Tibial artery (tissue), 4 donors: ENCODE measurements around the gene PWWP3B.
"Not testable (repeated sequence)": the region's sequence is repeated elsewhere in the genome, so short reads cannot be mapped to it uniquely, and the experiment has no call there.

Source experiments
- DNase-seq, 2 donors: peaks; one replicate each; pipeline ENCODE4 v3.0.0-alpha.2; 2019
- H3K27ac ChIP-seq, 2 donors: fragments of 200-600 bp; sonication (generic) in 1 of 2; 1 replicate in 1 of 2; 2 replicates in 1 of 2; pipeline ENCODE4 v1.5.1; 2018 to 2019; ENCODE audit warnings: mild to moderate bottlenecking in 1 of 2
- H3K27me3 ChIP-seq, 2 donors: fragments of 200-600 bp; sonication (generic) in 1 of 2; one replicate each; pipeline versions ENCODE4 v1.5.1 to v1.6.0; 2016 to 2019
- H3K36me3 ChIP-seq, 3 donors: fragments of 200-600 bp; sonication (generic) in 2 of 3; one replicate each; pipeline ENCODE4 v1.5.1; 2016 to 2019; ENCODE audit warnings: mild to moderate bottlenecking in 2 of 3
- H3K4me1 ChIP-seq, 4 donors: fragments of 200-600 bp; sonication (generic) in 2 of 4; 1 replicate in 3 of 4; 2 replicates in 1 of 4; pipeline ENCODE4 v1.5.1; 2016 to 2019
- H3K4me3 ChIP-seq, 2 donors: fragments of 200-600 bp; sonication (generic) in 1 of 2; 1 replicate in 1 of 2; 2 replicates in 1 of 2; pipeline ENCODE4 v1.5.1; 2018 to 2019; ENCODE audit warnings: mild to moderate bottlenecking in 2 of 2
- H3K9me3 ChIP-seq, 3 donors: fragments of 200-600 bp; sonication (generic) in 1 of 3; one replicate each; pipeline ENCODE4 v1.5.1; 2016 to 2019
- CTCF ChIP-seq, 2 experiments: fragments of 200-600 bp in 1 of 2; fragments of 450-650 bp in 1 of 2; IDR thresholded peaks; one replicate each; pipeline ENCODE4 v1.5.1; 2017 to 2019; ENCODE audit warnings: antibody characterized with exemption in 2 of 2, mild to moderate bottlenecking in 1 of 2, moderate library complexity in 1 of 2
- intact Hi-C: fragments of 100-400 bp; cut with DNase I; formaldehyde crosslinking; loops from one replicate; pipeline ENCODE4 v1.15.0; 2023; ENCODE audit warnings: low total_unique reads

PWWP3B gene

GRCh38 chrX:106170318-106170717, 2.2 kb downstream of the PWWP3B start:
- Histone ChIP-seq H3K27ac (no peak overlapping the region), H3K9me3 (no peaks in the 10 kb centered on the region), H3K4me3 (no peak overlapping the region), H3K27me3 (no peaks in the 10 kb centered on the region), H3K36me3 (no peaks in the 10 kb centered on the region), H3K4me1 (no peaks in the 10 kb centered on the region)
- intact Hi-C loops = no loop called here
- no peak for DNase-seq
- no peak for TF ChIP-seq CTCF (IDR thresholded peaks at IDR 0.05)

- H3K9me3 ChIP-seq = no peaks in the 10 kb centered on the region
- no peak for TF ChIP-seq CTCF (IDR thresholded peaks at IDR 0.05)
- intact Hi-C loops = no loop called here
Observed at GRCh38 chrX:106171293-106171820, 3.3 kb downstream of the PWWP3B start.

DNA sequence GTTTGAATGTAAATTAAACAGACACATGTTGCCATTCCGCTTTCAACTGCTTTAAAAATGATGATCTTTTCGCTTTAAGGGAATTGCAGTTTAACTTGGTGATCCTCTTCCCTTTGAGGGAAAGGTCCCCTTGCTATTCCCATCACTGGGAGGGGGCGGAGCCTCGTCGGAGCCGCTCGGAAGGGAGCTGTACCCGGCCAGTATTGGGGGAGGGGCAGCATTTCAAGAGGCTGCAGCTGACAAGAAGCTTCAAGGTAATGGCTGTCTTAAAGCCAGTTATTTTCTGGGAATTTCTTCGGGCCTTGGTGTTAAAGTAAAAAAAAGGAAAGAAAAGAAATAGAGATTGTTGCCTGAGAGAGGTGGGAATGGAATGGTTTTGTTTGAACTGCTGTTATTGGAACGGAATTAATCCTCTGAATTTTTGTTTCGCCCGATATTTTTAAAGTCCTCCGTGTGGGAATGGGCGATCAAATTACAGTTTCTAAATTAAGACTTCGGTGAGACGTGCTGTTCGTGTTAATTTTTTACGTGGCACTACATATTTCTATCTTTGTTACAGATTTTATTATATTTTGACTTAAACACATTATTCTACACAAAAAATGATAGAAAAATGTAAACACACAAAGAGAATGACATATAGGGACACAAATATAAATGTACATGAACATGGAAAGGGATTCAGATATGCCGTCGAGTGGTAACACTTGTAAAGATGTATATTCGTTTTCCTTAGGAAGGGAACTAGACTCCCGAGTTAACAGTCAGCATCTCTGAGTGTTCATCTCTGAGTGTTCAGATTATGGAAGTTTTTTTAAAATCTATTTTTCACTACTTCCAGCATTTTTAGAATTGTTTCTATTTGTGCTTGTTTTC, 9.2 kb downstream of the PWWP3B start:
- Histone ChIP-seq H3K4me1 (no peaks in the 10 kb centered on the region), H3K27ac (no peak overlapping the region), H3K36me3 (no peaks in the 10 kb centered on the region), H3K9me3 (no peaks in the 10 kb centered on the region), H3K4me3 (no peak overlapping the region), H3K27me3 (no peaks in the 10 kb centered on the region)
- no peak for DNase-seq
- intact Hi-C loops = no loop called here
- no peak for TF ChIP-seq CTCF (IDR thresholded peaks at IDR 0.05)

More at GRCh38 chrX:106171293-106171820, 3.3 kb downstream of the PWWP3B start:
- Histone ChIP-seq H3K4me1 (no peaks in the 10 kb centered on the region), H3K36me3 (no peaks in the 10 kb centered on the region), H3K4me3 (no peak overlapping the region), H3K27me3 (no peaks in the 10 kb centered on the region), H3K27ac (no peak overlapping the region)
- no peak for DNase-seq

- intact Hi-C loops = no loop called here
Observed at GRCh38 chrX:106177982-106178321, 9.8 kb downstream of the PWWP3B start.

DNA sequence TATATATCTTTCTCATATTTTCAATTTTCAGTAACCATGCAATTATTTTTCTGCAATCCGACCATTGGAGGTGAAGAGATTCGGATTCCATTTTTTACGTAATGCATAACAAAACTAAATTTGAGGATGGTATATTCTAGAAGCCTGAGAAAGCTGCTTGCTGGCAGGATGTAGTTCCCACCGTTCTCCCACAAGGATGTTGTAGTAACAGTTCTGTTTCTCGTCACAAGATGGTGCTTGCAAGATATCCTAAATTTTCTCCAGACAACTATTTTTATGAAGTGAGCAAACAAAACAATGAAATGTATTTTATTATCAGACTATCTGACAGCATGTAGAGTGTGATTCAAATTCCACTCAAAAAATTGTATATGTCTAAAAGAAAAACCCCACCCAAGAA, 10.7 kb downstream of the PWWP3B start:
- no peak for DNase-seq
- Histone ChIP-seq H3K9me3 (no peaks in the 10 kb centered on the region), H3K27ac (no peak overlapping the region), H3K36me3 (no peaks in the 10 kb centered on the region), H3K4me1 (no peaks in the 10 kb centered on the region), H3K4me3 (no peak overlapping the region), H3K27me3 (no peaks in the 10 kb centered on the region)
- intact Hi-C loops = no loop called here
- TF ChIP-seq CTCF (IDR thresholded peaks at IDR 0.05) = no peak

More at GRCh38 chrX:106177982-106178321, 9.8 kb downstream of the PWWP3B start:
- no peaks in the 10 kb centered on the region for H3K27me3 ChIP-seq
- no peaks in the 10 kb centered on the region for H3K36me3 ChIP-seq
- H3K4me1 ChIP-seq = no peaks in the 10 kb centered on the region
- H3K27ac ChIP-seq = no peak overlapping the region
- DNase-seq = no peak
- no peak for TF ChIP-seq CTCF (IDR thresholded peaks at IDR 0.05)
- no peak overlapping the region for H3K4me3 ChIP-seq
- no peaks in the 10 kb centered on the region for H3K9me3 ChIP-seq

- H3K36me3 ChIP-seq, H3K4me3 ChIP-seq, H3K4me1 ChIP-seq, H3K27me3 ChIP-seq, intact Hi-C loops, DNase-seq, H3K9me3 ChIP-seq, H3K27ac ChIP-seq: not testable (repeated sequence)
Observed at GRCh38 chrX:106183685-106184084, 15.6 kb downstream of the PWWP3B start.
